AG10803 (cell line): ENCODE results near the gene DMD.

Experiments
- DNase-seq: peaks from one replicate; pipeline ENCODE4 v3.0.0; 2010; ENCODE audit warnings: low read depth
- H3K4me3 ChIP-seq: 2 replicates; pipeline ENCODE4 v1.5.1; 2011; ENCODE audit warnings: mild to moderate bottlenecking, low read length, control low read depth
- CTCF ChIP-seq: conservative IDR thresholded peaks from 2 replicates; pipeline ENCODE4 v1.5.1; 2011; ENCODE audit warnings: mild to moderate bottlenecking, low read length, control low read depth, inconsistent platforms

The DMD gene

DNA sequence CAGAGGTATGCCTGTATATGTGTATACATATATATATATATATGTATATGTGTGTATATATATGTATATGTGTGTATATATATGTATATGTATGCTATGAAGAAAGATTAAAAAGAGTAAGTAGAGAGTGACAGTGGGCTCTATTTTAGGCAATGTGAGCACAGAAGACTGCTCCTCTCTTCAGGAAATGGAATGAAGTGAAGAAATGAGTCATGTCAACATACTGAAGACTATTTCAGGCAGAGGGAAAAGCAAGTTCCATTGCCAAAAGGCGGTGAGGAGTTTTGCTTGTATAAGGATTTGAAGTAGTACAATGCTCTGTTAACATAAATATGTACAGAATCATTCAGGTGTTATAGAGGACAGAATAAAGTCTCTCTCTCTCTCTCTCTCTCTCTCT, 1366.3 kb downstream of the DMD start:
- H3K4me3 ChIP-seq = no peak overlapping the region
- DNase-seq = no peak
- TF ChIP-seq CTCF = no peak

DNA sequence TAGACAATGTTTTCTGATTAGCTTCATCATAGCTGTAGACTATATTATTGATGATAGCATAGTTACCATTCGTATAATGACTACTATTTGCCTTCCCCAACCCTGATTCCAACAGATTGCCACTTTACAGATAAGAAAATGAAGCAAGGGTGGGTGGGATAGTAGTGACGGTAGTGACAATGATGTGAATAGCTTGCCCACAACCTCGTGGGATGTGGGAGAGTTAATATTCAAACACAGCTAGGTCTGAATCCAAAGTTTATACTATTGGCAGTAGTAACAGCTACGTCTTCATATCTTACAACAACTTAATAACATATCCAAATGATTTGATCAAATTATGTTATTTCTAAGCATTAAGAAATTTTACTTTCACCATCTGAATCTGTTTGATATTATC, 1372.7 kb downstream of the DMD start:
- no peak for TF ChIP-seq CTCF
- DNase-seq = no peak
- H3K4me3 ChIP-seq = no peak overlapping the region

DNA sequence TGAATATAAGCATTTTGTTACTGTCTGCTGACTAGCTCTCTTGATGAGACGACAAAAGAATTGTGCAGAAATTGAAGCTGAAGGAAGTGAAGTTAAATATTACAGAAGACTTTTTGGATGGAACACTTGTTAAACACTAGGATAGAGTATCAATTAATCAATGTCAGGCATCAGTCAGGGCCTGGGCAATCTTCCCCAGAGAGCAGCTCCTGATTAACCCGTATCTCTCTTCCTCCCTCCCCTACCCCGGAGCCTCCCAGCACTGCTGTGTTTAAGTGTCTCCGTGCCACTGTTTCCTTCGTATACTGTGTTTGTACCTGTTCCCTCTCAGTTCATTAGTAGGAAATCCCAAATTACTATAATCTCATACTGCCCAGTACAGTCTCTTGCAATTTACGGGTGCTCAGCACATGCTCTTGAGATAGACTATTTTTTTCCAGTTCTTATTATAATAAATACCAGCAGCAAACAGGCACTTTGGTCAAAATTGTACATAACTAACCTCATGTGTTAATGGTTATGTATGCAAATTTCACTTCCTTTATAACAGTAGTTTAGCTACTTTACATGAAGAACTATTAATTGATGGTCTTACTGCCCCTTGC, 1373.8 kb downstream of the DMD start:
- no peak overlapping the region for H3K4me3 ChIP-seq
- TF ChIP-seq CTCF = no peak
- no peak for DNase-seq

- no peak for TF ChIP-seq CTCF
- H3K4me3 ChIP-seq = no peak overlapping the region
- DNase-seq = no peak
Measured at GRCh38 chrX:31836479-31836878, 1374.9 kb downstream of the DMD start.

GRCh38 chrX:31832263-31832662, 1379.1 kb downstream of the DMD start:
- no peak for DNase-seq
- no peak overlapping the region for H3K4me3 ChIP-seq
- no peak for TF ChIP-seq CTCF

- no peak for TF ChIP-seq CTCF
- no peak overlapping the region for H3K4me3 ChIP-seq
- no peak for DNase-seq
Measured at GRCh38 chrX:31820430-31821210, 1390.7 kb downstream of the DMD start.

DNA sequence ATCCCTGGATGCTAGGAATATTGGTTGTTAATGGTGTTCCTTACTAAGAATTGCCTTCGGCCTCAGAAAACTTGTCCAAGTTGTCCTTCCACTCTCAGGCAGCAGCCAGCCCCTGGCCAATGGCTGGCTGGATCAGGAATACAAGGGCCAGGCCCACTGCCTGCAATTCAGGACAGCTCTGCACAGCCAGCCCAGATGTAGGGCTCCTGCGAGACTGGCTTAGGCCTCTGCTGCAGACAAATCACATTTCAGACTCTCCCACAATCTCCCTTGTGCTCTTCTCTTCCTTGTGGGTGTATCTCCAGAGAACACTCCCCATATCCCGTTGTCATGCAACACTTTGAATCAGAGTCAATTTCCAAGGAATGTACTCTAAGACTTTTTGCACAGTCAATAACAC, 1391.9 kb downstream of the DMD start:
- TF ChIP-seq CTCF = no peak
- DNase-seq = no peak
- no peak overlapping the region for H3K4me3 ChIP-seq
